ENCODE measurements around the gene TICAM1.
"Not testable (repeated sequence)": the region's sequence is repeated elsewhere in the genome, so short reads cannot be mapped to it uniquely, and the experiment has no call there.

The TICAM1 gene

DNA sequence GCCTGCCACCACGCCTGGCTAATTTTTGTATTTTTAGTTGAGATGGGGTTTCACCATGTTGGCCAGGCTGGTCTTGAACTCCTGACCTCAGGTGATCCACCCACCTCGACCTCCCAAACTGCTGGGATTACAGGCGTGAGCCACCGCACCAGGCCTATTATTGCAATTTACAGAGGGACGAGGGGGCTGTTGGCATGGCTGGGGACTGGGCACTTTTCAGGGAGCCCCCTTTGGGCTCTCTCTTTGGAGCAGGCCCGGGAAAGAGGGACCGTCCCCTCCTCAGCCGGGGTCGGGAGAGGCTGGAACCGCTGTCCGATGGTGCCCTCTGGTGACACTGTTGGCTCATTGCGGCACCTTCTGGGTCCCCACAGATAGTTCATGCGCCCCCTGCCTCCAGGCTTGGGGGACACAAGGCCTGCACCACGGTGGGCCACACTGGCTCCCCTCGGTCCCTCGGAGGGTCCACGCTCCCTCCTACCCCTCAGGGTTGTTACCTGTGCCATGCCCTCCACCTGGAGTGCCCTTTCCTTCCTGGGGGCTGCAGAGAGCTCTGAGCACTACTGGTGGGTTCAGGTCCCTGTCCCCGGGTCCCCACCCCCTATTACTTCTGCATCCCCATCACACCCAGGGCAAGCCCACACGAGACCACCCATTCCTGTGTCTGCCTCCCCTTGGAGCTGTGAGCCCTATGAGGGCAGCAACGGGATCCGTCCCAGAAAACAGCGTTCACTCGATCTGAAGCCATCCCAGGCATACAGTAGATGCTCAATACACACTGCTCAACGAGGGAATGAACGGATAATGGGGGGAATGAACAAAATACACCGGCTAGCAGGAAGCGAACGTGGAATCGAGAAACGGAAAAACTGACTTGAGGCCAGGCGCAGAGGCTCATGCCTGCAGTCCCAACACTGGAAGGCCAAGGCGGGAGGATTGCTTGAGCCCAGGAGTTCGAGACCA is 27.5 kb downstream of the TICAM1 start:
- DNase-seq (ENCODE audit: low spot score), result peak; percentile 63

DNA sequence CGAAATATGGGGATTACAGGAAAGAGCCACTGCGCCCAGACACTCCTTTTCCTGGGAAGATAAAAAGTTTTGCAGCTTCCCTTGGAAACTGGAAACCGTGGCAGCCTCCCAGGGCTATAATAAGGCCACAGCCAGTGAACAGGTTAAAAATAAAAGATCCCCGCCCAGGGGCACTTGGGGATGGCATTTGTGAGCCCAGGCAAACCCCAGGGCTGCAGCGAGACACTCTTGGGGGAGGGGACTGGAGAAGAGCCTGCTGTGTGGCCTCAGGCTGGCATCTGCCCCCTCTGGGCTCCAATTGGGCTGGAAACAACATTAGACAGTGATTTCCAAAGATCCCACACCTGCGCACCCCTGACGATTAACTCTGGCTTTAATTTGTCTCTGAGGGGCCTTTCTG is 28.8 kb downstream of the TICAM1 start:
- no peak for DNase-seq (ENCODE audit: low spot score)

- DNase-seq (ENCODE audit: low spot score), result no peak
These were observed 30.4 kb downstream of the TICAM1 start for GRCh38 chr19:4801085-4801619.

DNA sequence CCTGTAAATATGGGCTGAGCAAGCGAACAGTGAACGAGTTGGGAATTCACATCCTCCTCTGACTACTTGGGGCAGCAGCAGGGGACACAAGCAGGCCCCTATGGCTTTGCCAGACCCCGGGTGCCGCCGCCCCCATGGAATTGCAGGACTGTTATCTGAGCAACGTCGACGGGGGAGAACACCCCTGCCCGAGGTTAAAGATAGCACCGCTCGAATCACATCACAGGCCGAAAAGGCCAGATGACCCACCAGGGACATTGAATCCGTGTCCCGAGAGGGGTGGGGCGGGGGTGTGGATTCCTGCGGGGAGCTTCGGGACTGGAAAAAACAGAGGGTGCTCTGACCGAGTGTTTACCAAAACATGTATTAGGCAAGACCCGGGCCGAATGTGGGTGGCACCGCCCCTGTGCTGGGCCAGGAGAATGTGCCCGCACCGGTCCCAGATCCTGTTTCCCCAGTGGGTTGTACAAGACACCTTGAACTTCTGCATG is 30.9 kb downstream of the TICAM1 start:
- DNase-seq (ENCODE audit: low spot score), result no peak

DNA sequence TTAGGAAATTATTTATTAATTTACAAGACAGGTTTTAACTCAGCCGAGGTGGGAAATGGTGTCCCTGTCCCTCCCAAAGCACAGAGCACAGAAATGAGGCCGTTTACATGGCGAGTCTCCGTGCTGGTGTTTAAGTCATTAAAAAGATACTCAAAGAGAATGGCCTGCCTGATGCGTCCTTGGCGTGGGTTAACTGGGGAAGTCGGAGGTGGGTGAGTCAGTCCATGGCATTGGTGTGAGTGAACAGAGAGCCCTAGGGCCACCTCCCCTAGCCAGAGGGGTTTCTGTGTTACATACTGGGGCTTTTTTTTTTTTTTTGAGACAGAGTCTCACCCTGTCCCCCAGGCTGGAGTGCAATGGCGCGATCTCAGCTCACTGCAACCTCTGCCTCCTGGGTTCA is 36.1 kb downstream of the TICAM1 start:
- no peak for DNase-seq (ENCODE audit: low spot score)

DNA sequence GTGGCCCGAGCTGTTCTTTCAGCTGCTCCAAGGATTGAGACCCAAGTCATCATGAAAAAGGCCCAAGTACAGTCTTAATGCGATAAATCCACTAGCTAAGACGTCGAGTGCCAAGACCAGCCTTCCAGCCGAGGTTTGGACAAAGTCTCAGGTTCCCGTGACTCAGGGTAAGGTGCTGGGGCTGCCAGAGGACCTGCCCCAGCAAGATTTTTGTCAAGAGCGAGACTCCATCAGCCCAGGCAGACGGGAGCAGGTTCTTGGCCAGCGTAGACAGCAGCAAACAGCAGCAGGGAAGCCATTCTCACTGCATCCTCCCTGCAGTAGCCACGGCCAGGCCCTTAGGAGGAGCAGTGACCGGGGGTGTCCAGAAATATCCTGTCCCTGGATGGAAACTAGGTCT is 36.5 kb downstream of the TICAM1 start:
- no peak for DNase-seq (ENCODE audit: low spot score)

DNA sequence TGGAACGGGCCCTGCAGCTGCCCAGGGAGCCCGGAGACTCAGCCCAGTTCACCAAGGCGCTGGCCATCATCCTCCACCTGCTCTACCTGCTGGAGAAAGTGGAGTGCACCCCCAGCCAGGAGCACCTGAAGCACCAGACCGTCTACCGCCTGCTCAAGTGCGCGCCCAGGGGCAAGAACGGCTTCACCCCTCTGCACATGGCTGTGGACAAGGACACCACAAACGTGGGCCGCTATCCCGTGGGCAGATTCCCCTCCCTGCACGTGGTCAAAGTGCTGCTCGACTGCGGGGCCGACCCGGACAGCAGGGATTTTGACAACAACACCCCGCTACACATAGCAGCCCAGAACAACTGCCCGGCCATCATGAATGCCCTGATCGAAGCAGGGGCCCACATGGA is 38.2 kb downstream of the TICAM1 start:
- DNase-seq (ENCODE audit: low spot score), result not testable (repeated sequence)

- DNase-seq (ENCODE audit: low spot score), result not testable (repeated sequence)
These were observed 38.7 kb downstream of the TICAM1 start for GRCh38 chr19:4792866-4793195.

DNA sequence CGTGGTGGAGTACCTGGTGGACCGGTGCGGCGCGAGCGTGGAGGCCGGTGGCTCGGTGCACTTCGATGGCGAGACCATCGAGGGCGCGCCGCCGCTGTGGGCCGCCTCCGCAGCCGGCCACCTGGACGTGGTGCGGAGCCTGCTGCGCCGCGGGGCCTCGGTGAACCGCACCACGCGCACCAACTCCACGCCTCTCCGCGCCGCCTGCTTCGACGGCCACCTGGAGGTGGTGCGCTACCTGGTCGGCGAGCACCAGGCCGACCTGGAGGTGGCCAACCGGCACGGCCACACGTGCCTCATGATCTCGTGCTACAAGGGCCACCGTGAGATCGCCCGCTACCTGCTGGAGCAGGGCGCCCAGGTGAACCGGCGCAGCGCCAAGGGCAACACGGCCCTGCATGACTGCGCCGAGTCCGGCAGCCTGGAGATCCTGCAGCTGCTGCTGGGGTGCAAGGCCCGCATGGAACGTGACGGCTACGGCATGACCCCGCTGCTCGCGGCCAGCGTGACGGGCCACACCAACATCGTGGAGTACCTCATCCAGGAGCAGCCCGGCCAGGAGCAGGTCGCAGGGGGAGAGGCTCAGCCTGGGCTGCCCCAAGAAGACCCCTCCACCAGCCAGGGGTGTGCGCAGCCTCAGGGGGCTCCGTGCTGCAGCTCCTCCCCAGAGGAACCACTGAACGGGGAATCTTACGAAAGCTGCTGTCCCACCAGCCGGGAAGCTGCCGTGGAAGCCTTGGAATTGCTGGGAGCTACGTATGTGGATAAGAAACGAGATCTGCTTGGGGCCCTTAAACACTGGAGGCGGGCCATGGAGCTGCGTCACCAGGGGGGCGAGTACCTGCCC is 39.3 kb downstream of the TICAM1 start:
- DNase-seq (ENCODE audit: low spot score), result not testable (repeated sequence)

- peak; percentile 100 for DNase-seq (ENCODE audit: low spot score)
These were observed 40.1 kb downstream of the TICAM1 start, which contains the start of gene FEM1A for GRCh38 chr19:4791183-4792018. Gene FEM1A (plus strand): TSS chr19:4791734. CDS start chr19:4791855, 121 bp downstream.

DNA sequence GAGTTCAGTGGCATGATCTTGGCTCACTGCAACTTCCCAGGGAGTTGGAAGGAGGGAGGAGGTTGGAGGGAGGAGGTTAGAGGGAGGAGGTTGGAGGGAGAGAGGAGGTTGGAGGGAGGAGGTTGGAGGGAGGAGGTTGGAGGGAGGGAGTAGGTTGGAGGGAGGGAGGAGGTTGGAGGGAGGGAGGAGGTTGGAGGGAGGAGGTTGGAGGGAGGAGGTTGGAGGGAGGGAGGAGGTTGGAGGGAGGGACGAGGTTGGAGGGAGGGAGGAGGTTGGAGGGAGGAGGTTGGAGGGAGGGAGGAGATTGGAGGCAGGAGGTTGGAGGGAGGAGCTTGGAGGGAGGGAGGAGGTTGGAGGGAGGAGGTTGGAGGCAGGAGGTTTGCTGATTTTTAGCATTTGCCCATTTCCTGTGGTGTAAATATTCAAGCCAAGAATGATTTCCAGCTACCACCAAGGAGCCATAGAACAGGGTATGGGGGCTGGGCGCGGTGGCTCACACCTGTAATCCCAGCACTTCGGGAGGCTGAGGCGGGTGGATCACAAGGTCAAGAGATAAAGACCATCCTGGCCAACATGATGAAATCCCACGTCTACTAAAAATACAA is 45.0 kb downstream of the TICAM1 start:
- DNase-seq (ENCODE audit: low spot score), result not testable (repeated sequence)

DNA sequence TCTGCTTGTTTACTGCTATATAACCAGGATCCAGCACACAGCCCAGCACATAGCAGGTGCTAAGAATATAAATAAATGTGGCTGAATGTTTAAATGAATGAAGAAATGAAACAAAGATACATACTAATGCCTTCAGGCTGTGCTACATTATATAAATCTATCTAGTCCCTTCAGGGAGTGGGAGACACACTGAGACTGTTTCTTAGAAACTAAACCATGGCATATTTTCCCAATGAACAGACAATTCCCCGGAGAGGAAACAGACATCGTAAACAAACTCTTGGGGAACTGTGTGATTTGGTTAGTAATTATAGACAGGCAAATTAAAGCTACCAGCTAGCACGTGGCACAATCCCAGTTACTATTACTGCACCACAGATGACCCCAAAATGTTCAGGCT is 49.7 kb downstream of the TICAM1 start:
- DNase-seq (ENCODE audit: low spot score), result no peak

GRCh38 chr19:4780860-4781259 is 50.7 kb downstream of the TICAM1 start:
- no peak for DNase-seq (ENCODE audit: low spot score)

GRCh38 chr19:4778124-4778523 is 53.4 kb downstream of the TICAM1 start:
- not testable (repeated sequence) for DNase-seq (ENCODE audit: low spot score)

DNA sequence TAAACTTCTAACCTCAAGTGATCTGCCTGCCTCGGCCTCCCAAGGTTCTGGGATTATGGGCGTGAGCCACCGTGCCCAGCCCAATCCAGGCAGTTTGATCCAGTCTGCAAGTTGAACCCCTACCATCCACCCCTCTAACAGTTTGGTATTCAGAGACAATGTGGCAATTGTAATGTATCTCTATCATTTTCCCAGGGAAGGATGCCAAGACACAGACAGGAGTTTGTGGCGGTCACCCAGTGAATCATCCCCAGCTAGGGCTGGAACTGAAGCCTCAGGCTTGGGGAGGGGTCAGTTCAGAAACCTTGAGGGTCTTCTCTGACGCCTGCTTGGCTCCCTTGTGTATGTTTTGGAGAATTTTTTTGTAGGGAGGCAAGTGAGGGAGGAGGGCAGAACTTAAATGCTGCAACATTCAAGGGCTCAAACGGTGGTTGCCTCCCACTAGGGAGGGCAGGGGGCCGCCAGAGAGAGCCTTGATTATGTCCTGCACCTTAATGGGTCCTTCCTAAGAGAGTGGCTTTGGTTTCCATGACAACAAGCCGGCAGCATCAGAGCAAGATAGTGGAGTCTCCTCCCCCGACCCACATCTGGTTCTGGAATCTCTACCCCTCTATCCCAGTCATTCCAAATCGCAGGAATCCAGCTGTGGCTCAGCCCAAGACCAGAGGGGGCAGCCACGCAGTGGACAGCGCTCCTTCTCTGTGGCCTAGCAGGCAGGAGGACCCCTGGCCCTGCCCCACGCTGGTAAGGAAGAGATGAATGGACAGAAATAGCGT is 54.9 kb downstream of the TICAM1 start:
- DNase-seq (ENCODE audit: low spot score), result no peak

DNA sequence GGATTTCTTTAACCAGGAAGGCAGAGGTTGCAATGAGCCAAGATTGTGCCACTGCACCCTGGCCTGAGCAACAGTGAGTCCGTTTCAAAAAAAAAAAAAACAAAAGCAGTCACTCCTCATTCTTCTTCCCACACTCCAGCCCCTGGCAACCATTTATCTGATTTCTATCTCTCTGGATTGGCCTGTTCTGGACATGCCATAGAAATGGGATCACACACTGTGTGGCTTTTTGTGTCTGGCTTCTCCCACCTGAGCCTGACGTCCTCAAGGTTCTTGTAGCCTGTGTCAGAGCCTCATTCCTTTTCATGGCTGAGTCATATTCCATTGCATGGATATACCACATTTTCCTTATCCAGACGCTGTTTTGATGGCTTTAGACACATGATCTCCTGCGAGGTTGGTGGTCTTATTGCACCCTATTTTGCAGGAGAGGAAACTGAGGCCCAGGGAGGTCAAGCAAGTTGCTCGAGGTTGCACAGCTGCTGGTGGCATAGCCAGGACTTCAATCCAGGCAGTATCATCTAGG is 55.8 kb downstream of the TICAM1 start:
- no peak for DNase-seq (ENCODE audit: low spot score)

DNA sequence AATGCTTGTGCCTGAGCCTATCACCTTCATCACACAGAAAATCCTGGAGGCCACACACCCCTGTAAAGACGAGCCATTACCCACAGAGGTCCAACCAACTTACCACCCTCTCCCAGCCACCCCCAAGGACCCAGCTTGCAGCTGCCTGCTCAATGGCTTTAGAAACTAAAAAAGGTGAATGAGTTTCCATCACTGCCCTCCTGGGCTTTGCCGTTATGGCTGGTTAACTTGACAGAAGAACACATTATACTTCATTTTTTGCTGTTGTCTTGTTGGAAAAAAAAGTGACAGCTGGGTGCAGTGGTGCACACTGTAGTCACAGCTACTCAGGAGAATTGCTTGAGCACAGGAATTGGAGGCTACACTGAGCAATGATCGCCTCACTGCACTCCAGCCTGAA is 57.4 kb downstream of the TICAM1 start:
- DNase-seq (ENCODE audit: low spot score), result no peak

GRCh38 chr19:4773047-4773640 is 58.4 kb downstream of the TICAM1 start:
- no peak for DNase-seq (ENCODE audit: low spot score)

- no peak for DNase-seq (ENCODE audit: low spot score)
These were observed 58.9 kb downstream of the TICAM1 start for GRCh38 chr19:4772566-4772965.
